Inflammatory macrophage treated with lipopolysaccharide for 4 hours (primary cell): ENCODE measurements around the gene HTRA1.

ENCODE experiments used
- DNase-seq: peaks from one replicate; pipeline ENCODE4 v3.0.0-alpha.2; 2020

HTRA1 gene

DNA sequence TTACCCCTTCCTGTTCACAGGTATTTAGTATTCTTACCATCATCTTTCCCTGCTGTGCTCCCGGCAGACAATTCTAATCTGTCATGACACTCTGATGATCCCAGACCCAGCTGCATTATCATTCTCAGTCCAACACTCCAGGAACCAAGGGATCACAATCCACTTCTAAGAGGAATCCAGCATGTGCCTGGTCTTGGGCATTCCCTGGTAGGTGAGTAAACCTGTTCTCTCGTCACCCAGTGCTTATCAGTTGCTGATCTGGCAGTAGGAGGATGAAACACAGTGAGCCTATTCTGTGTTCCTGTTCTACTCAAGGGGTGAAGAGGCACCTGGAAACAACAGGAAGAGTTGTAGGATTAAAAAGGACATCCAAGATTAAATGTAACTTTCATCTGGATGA, 97.9 kb downstream of the HTRA1 start:
- no peak for DNase-seq

DNA sequence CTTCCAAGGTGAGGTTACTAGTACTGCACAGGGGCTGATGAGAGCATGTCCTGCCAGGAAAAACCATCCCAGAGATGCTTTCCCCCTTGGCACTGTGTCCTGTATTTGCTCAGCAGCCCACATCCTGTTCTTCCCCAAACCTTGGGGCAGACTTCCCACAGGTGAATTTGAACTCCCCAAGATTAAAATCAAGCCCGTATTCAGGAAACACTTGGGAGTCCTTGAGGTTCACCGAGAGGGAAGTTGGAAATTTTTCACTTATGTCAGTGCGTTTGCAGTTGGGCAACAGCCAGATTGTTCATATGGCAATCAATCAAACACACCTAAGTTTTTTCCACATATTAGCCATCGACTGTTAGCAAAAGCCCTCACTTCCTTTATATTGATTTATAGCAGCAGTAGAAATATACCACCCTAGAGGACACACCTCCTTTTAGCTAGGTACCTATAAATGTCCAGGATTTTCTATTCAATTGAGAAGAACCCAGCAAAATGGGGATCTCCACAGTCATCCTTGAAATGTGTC, 99.0 kb downstream of the HTRA1 start, which contains the start of gene DMBT1:
Gene DMBT1, plus strand, starts transcription at position 476 of the 526 bp plus-strand sequence. Its CDS starts 17 bp downstream, at position 493.
- no peak for DNase-seq

DNA sequence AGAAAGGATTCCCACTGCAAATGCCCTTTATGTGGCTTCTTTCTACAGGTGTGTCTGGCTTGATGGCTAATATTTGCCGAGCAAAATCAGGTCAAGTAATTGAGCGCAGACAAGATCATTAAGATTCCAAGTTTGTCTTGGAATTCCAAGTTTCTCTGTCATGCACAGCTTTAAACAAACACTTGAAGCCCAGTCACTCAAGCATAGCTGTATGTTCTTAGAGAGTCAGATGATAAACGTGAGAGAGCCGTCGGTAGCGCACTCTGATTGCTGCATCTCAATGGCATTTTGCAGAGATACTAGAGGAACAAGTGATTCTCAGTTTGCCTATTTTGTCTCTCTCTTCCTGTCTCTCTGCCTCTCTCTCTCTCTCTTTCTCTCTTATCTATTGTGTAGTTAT, 99.9 kb downstream of the HTRA1 start:
- no peak for DNase-seq

DNA sequence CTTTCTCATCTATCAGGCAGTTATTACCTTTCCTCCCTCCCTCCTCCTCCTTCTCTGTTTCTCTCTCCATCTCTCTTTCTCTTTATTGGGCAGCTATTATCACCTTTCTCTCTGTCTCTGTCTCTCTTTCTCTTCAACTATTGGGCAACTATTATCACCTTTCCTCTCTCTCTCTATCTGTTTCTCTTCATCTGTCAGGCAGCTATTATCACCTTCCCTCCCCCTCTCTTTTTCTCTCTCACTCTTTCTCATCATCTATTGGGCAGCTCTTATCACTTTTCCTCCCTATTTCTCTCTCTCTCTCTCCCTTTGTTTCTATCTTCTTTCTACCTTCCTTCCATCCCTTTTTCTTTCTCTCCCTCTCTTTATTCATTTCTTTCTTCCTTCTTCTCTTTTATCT, 100.4 kb downstream of the HTRA1 start:
- DNase-seq: no peak
